GM21381 (cell line): ENCODE results near the gene NCMAP.

Experiments used
- ATAC-seq: cut with Tn5 transposase; IDR thresholded peaks from one replicate; pipeline ENCODE4 v1.9.1; 2021; ENCODE audit warnings: mild to moderate bottlenecking, moderate library complexity; ENCODE audit not compliant: unreplicated experiment

NCMAP gene

GRCh38 chr1:24570265-24571125 lies 14.6 kb downstream of the NCMAP start:
- no peak for ATAC-seq

- ATAC-seq: no peak
Measured at GRCh38 chr1:24572301-24572700, 16.4 kb downstream of the NCMAP start.

DNA sequence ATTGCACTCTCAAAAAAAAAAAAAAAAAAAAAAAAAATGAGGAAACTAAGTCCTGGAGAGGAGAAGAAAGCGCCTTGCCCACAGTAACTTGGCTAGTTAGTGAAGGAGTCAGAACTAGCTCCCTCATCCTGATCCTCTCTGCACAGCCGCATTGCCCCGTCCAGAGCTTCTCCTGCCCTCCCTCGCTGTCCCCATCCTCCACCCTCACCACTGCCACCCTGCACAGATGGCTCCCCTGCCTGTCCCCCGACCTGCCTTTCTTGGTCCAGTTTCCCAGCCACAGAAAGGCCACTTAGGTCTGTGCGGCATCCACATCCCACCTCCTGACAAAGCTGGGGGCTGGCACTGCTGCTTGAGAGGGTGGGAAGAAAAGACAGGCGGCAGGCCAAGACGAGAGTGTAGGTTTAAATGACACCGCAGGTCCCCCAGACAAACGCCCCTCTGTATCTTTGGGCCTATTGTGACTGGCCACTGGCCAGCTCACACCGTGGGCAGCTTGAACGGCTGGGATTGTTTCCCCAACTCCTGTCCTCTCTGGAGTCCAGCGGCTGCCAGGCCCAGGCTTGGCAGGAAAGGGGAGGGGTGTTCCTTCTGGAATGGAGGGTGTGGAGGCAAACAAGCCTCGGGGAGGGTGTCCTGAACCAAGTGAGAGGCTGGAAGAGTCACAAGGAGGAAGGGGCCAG lies 20.2 kb downstream of the NCMAP start:
- ATAC-seq: no peak

GRCh38 chr1:24578846-24579245 lies 23.0 kb downstream of the NCMAP start:
- ATAC-seq: no peak

DNA sequence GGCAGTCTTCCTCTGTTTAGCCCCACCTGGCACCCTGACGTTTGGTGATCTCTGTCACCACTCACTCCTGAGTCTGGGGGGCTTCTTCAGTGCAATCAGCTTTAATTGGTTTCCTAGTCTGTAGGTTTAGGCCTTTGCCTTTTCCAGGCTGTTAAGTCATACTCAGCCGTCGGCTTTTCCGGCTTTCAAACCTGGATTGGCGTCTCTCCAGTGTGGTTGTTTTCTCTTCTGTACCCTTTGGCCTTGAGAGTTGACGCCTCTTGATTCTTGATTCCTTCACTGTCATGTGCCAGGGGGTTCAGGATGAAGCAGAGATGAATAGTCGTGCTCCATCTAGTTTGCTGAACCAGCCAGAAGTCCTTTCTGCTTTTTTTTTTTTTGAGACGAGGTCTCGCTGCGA lies 24.9 kb downstream of the NCMAP start:
- ATAC-seq: no peak

DNA sequence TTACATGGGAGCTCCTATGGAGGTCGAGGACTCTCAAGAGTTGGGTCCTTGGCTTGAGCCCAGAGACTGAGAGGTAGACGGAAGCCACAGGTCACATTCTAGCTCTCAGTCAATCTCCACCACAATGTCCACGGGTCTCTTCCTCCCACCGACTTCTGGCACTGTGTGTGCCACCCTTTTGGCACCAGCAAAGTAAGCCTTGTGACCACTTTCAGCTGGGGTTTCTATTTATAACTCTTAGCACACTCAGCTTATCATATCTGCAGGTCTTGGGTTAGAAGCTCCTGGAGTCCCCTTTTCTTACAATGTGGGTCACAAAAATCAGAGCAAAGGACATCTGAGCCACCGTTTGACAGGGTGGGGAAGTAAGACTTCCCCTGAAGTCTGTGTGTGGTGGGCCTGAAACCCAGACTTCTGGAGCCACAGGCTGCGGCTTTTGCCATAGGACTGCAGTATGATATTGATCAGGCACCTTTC lies 28.3 kb downstream of the NCMAP start:
- ATAC-seq: no peak

DNA sequence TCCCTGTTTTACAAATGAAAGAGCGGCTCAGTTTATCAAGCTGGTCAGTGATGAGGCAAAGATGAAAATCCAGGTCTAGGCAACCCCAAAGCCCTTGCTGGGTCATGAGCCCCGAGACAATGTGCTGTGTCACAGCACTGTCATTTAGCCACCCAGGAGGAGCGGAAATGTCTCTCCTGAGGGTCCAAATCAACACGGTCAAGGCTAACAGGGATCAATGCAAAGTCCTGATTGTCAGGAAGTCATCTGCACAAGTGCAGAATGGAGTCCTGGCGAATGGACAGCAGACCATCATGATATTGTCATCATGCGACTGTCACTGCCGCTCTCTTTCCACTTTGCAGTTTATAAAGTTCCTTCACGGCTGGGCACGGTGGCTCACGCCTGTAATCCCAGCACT lies 30.2 kb downstream of the NCMAP start:
- no peak for ATAC-seq

DNA sequence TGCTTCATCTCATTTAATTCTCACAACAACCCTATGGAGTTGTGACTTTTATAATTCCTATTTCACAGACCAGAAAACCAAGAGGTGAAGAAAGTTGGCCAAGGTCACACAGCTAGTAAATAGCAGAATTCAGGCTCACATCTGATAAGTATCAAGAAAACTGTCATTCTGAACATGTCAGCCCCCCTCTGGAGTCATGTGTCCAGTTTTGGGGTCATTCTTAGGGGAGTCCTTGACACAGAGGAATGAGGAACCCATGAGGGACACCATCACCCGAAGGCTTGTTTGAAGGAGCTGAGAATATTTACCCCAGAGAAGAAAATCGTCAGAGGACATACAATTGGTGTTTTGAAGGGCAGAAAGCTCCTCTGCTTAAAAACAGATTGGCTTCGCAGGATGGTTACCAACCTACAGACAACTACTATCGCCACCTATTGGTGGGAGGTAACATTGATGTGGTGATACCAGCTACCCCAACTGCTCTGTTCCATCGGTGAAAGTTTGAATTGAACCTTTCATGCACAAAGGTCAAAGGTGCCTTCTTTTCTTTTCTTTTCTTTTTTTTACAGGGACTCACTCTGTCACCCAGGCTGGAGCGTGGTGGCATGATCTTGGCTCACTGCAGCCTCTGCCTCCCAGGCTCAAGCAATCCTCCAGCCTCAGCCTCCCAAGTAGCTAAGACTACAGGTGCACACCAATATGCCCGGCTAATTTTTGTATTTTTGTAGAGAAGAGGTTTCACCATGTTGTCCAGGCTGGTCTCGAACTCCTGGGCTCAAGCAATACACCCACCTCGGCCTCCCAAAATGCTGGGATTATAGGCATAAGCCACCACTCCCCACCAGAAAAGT lies 31.3 kb downstream of the NCMAP start:
- no peak for ATAC-seq

GRCh38 chr1:24588573-24588972 lies 32.7 kb downstream of the NCMAP start:
- no peak for ATAC-seq

- ATAC-seq: no peak
Measured at GRCh38 chr1:24589200-24589599, 33.3 kb downstream of the NCMAP start.

- ATAC-seq: no peak
Measured at GRCh38 chr1:24591781-24592180, 35.9 kb downstream of the NCMAP start.

- ATAC-seq: no peak
Measured at GRCh38 chr1:24594328-24594598, 38.4 kb downstream of the NCMAP start.

DNA sequence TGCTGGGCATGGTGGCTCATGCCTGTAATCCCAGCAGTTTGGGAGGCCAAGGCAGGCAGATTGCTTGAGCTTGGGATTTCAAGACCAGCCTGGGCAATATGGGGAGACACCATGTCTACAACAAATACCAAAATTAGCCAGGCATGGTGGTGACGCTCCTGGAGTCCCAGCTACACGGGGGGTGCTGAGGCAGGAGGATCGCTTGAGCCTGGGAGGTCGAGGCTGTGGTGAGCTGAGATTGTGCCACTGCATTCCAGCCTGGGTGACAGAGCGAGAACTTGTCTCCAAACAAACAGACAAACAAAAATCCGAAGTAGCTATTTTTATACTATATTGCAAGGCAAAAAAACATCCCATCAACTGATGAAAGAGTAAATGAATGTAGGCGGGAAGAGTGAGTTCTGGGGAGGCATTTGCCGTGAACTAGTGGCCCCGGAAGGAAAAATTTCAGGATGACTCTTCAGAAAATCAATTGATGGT lies 40.6 kb downstream of the NCMAP start:
- ATAC-seq: no peak

- ATAC-seq: no peak
Measured at GRCh38 chr1:24599265-24599664, 43.4 kb downstream of the NCMAP start.

DNA sequence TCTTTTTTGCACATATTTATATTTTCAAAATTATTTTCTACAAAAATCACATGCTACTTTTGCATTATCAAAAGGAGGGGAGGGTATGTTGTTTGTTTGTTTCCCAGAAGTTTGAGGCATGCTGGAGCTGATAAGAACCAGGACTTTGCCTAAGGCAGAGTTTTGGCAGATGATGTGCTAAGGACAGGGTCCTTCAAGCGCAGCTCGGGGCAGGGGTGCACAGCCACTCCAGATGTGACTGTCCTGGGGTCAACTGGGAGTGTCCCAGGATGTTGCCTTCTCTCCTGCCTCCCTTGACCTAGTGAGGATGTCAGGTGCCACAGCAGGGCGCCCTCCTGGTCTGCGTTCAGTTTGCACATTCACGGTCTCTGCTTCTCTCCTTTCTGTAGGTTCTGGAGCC lies 44.7 kb downstream of the NCMAP start:
- ATAC-seq: no peak

GRCh38 chr1:24605534-24606295 lies 49.8 kb downstream of the NCMAP start:
- ATAC-seq: no peak

DNA sequence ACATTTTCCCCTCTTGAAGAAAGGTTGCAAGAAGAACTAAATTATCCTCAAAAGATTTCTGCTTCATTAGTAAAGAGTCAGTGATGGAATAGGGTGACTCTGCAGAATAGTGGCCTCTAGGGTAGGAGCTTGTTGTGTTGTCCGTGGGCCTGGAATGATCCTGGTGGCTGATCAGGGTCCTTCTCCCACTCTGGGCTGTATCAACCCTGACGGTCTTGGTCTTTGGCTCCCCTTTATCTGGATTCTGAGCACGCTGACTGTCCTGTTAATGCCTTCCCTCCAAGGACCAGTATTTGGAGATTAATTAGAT lies 50.4 kb downstream of the NCMAP start:
- ATAC-seq: no peak

GRCh38 chr1:24606621-24607020 lies 50.7 kb downstream of the NCMAP start:
- no peak for ATAC-seq

DNA sequence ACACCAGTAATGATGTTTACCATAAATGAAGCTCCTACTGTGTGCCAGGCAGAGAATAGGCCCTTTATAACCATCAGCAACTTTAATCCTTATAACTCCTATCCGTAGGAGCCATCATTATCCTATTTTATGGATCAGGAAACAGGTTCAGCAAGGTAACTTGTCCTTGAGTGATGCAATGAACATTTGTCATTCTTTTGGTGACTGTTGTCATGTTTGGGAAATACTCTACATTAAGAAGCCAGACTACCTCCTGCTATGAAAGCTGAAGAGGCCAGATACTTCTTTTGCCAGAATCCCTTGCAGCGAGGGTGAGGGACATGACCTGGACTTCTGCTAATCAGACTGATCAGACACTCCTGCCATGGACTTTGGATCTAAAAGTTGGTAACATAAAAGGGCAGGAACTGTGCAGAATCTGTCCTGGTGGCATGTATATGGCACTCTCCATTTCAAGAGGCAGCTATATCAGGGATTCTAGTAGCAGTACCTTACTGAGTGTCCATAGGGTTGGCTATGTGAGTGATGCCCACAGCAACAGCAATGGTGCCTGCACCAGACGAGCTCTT lies 54.1 kb downstream of the NCMAP start:
- no peak for ATAC-seq

GRCh38 chr1:24619376-24619775 lies 63.5 kb downstream of the NCMAP start:
- ATAC-seq: no peak

GRCh38 chr1:24620678-24621077 lies 64.8 kb downstream of the NCMAP start:
- no peak for ATAC-seq
